Measurements from ENCODE around the gene ANGPT4.

- TF ChIP-seq HHEX (CRISPR knock-in tag; IDR thresholded peaks at IDR 0.05) (no peak), GABPA (IDR thresholded peaks at IDR 0.05; ENCODE audit: low read depth, low read length) (no peak), GABPA (CRISPR knock-in tag; IDR thresholded peaks at IDR 0.05; ENCODE audit: low read depth) (no peak), ZBTB39 (CRISPR knock-in tag; IDR thresholded peaks at IDR 0.05) (no peak), TBP (CRISPR knock-in tag; IDR thresholded peaks at IDR 0.05) (no peak), CTCF (CRISPR knock-in tag; IDR thresholded peaks at IDR 0.05) (no peak), FOXP1 (IDR thresholded peaks at IDR 0.05) (no peak), FOXP1 (CRISPR knock-in tag; IDR thresholded peaks at IDR 0.05) (no peak)
These were observed 91.6 kb downstream of the ANGPT4 start for GRCh38 chr20:824490-824889.
